NCI-H1694 treated with DMSO at 0.1 percent for 48 hours (cell line): Measurements from ENCODE around the gene TMEM184A.
A peak's percentile ranks its signal among the peaks of the same experiment; 100 is the strongest.
"Not testable (repeated sequence)": the region's sequence is repeated elsewhere in the genome, so short reads cannot be mapped to it uniquely, and the experiment has no call there.

Source experiments
- DNase-seq: peaks from one replicate; lab custom pipeline; 2025; lab: John Stamatoyannopoulos, UW

The TMEM184A gene

DNA sequence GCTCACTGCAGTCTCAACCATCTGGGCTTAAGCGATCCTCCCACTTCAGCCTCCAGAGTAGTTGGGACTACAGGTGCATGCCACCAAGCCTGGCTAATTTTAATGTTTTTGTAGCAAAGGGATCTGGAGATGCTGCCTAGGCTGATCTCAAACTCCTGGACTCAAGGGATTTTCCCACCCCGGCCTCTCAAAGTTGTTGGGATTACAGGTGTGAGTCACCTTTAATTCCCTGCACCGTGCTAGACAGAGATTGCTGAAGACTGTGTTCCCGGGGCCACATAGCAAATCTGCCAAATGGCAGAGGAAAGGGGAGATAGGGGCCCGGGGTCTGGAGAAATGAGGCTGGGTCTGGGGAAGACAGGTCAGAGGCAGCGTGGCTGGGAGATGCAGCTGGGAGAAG lies 34.5 kb upstream of the TMEM184A start:
- DNase-seq, result no peak

DNA sequence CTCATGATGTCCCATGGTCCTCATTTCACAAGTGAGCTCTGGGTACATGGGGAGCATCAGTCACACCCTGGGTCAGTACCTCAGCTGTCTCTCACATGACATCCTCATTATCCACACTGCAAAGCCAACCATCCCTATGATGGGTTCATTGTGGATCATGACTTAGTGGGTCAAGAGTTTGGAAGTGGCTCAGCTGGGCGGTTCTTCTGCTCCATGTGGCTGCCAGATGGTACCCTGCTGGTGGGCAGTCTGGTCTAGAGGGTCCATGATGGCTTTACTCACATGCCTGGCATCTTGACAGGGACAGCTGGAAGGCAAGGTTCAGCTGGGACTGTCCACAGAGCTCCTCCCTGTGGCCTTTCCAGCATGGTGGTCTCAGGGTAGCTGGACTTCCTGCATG lies 33.0 kb upstream of the TMEM184A start:
- DNase-seq, result no peak

DNA sequence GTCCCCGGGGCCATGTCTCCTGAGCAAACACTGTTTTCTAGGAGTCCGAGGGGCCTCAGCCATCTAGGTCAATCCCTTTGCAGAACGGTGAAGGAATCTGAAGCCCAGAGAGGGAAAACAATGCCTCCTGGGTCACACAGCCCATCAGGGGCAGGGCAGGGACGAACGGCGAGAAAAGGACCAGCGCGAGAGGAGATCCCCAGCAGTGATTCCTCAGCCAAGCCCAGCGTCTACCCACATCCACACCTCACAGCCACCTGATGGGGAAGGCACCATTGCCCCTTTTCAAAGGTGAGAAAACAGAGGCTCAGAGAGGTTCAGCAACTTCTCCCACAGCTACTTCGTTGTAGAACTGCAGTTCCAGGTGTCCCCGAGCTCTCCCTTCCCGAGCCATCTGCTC lies 31.7 kb upstream of the TMEM184A start:
- DNase-seq, result no peak

DNA sequence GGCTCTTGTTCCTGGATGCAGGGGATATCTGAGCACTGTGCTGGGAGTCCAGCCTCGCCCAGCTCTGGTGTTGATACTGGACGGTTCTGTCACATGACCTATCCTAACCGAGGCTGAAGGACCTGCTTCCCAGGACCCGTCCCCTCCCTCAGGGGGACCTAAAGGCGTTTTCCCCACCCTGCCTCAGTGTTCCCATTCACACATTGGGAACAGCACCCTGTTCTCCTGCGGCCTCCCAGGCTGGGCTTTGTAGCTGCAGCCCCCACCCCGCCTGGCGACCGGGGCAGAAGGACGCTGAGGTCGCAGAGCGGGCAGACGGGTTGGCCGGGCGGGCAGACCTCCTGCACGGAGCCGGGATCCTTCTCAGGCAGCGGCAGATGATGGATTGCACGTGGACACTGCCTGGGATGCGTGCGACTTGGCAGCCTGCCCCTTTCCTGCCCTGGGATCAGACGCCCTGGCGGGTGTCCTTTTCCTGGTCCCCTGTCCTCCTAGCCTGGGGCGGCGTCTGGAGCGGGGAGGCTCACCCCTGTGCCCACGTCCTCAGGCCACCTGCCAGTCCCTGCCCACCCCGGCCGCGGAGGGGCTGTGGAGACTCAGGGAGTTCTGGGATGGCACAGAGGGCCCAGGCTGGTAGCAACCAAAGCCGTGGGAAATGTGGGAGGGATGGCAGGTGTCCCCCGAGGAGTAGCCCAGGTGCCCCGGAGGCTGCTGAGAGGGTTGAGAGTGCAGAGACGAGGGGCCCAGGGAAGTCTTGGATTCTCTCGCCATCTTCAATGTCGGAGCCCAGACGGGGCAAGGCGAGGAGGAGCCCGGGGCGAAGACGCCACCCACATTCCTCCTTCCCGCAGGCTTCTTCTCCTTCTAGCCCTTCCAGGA lies 31.1 kb upstream of the TMEM184A start:
- no peak for DNase-seq

DNA sequence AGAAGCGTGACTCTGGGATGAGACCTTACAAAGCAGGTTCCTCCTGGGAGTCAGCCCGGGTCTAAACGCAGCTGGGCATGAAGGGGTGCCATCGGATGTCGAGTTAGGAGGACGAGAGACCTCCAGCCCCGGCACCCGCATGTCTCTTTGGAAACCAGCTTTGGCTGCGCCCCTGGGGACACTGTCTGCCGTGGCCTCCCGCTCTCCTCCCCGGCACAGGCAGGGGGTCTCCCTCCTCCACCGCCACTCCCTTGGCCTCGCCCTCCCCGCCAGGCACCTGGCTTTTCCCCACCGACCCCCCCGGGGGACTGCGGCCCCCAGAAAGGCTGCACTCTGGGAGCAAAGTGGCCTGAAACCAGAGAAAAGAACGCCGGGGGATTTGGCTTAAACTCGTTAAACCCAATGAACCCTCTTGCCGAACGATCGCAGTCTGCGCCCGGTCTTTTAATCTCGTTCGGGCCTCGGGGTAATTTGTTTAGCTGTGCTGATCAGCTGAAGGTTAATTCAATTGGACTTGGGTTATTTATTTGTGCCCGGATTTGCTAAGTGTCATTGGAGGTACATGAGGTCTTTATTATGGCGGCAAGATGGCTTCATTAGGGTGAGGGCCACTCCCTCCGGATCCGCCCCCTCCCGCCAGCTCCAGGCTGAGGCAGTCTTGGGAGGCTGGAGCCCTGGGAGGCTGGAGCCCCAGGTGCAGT lies 30.3 kb upstream of the TMEM184A start:
- no peak for DNase-seq

DNA sequence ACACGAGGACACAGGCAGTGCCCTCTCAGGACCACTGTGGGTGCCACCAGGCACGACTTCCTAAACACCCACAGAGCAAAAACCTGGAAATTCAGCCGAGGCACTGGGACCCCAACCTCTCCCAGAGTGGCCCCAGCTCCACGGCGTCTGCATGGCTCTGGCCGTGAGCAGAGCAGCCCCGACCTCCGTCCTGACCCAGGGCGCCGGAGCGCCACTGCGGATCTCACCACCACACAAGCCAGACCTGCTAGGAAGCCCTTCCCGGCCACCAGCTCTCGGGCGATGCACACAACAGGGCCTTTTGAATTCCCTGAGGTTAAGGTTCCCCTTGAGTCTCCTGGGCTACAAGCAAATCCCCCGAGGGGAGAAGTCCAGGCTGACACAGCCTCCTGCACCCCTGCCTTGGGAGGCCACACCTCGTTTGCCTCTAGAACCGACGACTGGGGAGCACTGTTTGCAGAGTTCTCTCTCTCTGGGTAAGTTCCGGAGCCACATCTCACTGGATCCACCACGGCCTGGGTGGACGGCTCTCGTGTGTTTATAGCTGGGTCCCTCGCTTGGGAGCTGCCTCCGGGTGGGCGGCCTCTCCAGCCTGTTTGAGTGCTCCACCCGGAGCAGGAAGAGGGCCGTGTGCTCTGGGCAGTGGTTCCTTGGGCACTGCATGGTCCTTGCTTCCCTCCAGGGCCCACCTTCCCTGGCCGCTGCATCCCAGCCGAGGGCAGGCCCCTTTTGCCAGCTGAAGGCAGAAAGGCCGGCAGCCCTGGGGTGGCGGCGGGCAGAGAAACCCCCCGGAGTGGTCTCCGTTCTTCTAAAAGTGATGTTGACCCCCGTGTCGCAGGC lies 29.4 kb upstream of the TMEM184A start:
- DNase-seq, result no peak

DNA sequence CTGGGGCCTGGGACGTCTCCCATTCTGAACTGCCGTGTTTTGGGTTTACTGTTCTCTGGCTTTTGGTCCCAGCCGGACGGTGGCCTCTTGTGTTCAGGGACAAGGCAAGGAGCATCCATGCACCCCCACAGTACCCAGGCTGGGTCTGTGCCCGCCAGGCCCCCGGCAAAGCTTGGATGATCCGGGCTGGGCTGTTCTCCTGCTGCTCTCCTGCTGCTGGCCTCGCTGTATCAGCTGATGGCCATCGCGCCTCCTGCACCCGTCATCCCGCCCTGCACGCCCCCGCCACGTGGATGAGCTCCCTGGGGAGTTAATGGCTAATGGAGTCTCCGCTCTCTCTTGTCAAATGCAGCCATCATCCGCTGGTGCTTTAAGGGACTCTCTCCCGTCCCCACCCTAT lies 28.7 kb upstream of the TMEM184A start:
- DNase-seq, result no peak

DNA sequence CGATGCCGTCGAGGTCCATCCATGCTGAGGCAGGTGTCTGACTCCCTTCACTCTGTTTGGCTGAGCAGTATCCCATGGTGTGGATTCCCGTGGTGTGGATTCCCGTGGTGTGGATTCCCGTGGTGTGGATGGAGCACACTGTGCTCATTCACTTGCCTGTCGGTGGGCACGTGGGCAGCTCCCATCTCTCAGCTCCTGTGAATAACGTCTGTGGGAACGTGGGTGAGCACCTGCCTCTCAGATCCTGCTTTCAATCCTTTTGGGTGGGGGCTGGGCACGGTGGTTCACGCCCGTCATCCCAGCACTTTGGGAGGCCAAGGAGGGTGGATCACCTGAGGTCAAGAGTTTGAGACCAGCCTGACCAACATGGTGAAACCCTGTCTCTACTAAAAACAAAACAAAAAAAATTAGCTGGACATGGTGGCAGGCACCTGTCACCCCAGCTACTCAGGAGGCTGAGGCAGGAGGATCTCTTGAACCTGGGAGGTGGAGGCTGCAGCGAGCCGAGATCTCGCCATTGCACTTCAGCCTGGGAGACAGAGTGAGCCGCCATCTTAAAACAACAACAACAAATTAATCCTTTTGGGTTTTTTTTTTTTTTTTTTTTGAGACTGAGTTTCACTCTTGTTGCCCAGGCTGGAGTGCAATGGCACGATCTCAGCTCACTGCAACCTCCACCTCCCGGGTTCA lies 27.4 kb upstream of the TMEM184A start:
- DNase-seq, result not testable (repeated sequence)

DNA sequence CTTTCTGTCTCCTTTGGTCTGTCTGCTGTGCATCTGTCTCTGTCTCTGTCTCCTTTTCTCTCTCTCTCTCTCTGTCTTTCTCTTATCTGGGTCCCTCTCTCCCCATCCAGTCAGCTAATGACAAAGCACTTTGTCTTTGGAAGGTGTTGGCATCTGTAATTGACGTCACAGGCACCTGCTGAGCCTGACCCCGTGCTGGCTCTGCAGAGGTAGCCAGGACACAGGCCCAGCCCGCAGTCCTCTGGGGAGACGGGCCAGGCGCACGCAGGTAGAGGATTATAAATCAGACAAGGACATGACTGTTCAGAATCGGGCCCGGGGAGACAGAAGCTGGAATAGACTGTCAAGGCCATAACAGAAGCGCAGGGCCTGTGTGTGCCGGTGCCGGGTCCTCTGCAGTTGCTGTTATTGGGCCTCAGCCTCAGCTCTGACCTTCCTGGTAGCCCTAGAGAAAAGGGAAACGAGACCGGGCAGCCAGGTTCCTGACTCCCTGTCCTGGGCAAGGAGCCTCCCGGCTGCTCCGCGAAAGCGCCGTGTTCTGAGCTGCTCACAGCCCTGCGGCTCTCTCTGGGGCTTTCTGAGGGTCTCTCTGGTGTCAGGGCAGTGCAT lies 24.5 kb upstream of the TMEM184A start:
- no peak for DNase-seq

DNA sequence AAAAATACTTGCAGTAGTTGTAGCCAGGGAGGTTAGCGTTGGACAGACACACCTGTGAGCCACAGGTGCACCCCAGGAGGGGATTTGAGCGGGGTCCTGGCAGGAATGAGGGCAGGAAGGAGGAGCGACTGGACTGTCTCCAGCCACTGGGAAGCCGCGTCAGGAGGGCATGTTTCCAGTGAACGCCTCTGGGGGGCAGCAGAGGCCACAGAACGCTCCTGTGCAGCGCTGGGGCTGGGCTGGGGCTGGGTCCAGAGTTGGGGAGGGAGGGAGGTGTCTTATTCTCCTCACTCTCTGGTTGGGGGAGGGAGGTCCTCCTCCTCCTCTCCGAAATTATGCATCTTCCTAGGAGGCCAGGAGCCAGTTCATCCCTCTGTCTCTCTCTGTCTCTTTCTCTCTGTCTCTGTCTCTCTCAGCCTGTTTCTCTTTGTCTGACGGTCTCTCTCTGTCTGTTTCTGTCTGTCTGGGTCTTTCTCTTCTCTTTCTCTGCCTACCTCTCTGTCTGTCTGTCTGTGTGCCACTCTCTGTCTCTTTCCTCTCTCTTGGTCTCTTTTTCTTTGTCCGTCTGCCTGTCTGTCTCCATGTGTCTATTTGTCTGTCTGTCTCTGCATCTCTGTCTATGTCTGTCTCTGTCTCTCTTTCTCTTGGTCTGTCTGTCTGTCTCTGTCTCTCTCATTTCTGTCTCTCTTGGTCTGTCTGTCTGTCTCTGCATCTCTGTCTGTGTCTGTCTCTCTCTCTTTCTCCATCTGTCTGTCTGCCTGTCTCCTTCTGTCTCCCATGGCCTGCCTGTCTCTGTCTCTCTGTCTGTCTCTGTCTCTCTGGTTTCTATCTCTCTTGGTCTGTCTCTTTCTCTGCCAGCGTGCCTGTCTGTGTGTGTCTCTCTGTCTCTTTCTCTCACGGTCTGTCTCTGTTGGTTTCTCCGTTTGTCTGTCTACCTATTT lies 23.7 kb upstream of the TMEM184A start:
- peak; percentile 36 for DNase-seq

DNA sequence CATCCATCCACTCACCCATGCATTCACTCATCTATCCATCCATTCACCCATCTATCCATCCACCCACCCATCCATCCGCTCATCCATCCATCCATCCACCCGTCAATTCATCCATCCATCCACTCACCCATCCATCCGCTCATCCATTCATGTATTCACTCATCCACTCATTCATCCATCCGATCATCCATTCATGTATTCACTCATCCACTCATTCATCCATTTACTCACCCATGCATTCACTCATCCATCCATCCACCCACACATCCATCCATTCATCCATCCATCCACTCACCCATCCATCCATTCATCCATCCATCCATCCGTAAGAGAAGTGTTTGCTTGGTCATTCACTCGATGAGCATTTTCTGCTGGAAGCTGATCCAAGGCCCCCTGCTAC lies 22.5 kb upstream of the TMEM184A start:
- DNase-seq, result no peak

DNA sequence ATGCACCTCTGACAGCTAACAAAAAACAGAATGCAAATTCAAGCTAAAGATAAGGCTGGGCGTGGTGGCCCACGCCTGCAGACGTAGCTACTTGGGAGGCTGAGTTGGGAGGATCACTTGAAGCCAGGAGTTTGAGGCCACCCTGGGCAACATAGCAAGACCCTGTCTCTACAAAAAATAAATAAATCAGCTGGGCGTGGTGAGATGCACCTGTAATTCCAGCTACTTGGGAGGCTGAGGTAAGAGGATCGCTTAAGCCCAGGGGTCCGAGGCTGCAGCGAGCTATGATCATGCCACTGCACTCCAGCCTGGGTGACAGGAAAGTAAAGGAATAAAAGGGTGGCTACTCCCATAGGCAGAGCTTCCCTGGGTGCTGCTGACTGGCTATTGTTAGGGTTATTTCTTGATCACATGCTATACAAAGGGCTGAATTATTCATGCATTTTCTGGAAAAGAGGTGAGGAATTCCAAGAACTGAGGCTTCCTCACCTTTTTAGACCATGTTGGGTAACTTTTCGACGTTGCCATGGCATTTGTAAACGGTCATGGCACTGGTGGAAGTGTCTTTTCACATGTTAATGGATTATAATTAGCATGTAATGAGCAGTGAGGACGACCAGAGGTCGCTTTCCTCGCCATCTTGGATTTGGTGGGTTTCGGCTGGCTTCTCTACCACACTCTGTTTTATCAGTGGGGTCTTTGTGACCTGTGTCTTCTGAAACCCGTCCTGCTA lies 20.7 kb upstream of the TMEM184A start:
- no peak for DNase-seq

DNA sequence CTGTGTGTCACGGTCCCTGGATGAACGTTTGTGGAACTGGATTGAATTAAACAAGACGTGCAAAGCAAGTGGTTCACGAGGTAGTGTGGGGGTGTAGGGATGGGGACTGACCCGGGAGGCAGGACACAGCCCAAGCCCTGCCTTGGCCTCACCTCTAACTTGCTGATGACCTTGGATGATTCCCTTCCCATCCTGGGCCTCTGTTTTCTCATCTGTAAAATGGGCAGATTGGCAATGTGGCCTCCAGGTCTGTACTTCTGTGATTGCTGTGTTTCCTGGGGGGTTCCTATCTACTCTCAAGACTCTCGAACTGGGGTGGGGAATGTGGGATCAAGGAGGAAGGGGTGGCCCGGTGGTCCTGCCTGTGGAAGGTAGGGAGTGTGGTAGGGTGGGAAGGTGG lies 19.8 kb upstream of the TMEM184A start:
- DNase-seq, result no peak

DNA sequence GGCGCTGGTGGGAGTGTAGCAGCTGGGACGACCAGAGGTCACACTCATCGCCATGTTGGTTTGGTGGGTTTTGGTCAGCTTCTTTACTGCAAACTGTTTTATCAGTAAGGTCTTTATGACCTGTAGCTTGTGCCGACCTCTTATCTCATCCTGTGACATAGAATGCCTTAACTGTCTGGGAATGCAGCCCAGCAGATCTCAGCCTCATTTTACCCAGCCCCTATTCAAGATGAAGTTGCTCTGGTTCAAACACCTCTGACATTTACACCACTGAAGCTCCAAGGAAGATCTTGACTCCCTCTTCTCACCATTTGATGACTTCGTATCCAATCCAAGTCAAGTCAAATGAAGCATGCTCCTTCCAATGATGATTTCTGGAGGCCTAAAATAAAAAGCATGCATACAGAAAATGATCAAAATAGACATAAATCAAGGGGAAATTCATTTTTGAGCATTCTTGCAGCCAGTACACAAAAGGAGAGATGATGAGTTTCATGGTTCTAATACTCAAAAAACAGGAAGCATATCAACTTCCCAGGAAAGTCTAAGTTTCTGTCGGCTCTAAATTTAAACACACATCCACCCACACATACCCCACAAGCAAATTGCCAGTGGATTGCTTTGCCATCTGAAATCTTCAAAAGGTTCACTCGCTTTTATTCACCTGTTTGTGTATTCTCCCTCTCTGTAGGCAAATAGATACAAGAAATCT lies 16.3 kb upstream of the TMEM184A start:
- no peak for DNase-seq

DNA sequence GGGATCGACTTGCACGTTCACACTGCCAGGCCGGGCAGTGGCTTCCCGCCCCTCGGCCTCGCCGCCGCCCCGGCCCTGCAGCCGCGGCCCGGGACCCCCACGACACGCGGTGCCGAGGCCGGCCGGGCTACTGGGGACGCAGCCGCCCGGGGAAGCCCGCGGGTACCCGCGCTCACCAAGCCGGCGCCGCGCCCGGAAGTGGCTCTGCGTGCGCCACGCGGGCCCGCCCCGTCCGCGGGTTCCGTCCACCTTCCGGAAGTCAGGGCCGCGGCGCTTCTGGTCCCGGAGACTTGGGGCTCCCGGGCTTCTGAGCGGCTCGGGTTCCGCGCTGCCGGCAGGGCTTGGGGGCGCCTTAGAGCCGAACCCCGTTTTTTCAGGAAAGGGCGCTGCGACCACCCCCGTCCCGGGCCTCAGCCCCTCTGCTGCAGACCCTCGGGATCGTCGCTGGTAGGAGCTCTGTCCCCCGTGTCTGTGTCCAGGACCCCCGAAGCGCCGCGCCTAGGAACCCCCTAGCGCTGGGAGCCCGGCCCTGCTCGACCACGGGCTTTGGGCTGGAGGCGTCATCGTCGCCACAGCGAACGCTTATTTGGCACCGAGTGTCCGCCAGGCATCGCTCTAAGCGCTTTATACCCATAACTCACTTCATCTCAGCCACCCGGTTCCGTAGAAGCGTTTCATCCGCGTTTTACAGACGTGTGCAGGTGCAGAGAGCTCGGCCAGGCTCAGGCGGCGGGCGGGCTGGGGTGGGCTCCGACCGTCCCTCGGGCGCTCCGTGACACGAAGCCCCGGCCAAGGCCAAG lies 14.0 kb upstream of the TMEM184A start, which contains the start of gene PSMG3:
Gene PSMG3 (minus strand): TSS at position 200 of the 800 bp plus-strand sequence. CDS start 693 bp downstream, outside the sequence.
- DNase-seq, result peak; percentile 74

DNA sequence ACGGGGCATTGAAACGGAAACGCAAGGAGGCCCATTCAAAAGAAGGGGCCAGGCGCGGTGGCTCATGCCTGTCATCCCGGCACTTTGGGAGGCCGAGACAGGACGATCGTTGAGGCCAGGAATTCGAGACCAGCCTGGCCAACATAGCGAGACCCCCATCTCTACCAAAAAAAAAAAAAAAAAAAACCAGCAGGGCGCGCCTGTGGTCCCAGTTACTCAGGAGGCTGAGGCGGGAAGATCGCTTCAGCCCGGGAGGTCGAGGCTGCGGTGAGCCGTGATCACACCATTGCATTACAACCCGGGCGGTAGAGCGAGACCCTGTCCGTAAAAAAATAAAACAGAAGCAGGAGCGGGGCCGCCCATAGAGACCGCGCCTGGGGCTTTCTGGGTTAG lies 13.4 kb upstream of the TMEM184A start:
- no peak for DNase-seq

DNA sequence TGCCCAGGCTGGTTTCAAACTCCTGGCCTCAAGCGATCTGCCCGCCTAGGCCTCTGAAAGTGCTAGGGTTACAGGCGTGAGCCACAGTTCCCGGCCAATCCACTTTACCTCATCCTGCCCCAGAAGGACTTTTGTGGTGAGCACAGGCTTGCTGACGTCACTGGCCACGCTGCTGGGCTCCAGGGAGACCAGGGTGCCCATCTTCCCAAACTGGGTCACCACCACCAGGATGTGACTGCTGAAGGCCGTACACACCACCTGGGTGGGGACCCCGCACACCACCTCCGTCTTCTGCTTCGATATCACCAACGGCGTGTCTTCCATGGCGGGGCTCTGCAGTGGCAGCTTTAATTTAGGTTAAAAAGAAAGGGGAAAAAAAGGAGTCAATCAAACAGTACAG lies 13.0 kb upstream of the TMEM184A start:
- DNase-seq, result no peak

DNA sequence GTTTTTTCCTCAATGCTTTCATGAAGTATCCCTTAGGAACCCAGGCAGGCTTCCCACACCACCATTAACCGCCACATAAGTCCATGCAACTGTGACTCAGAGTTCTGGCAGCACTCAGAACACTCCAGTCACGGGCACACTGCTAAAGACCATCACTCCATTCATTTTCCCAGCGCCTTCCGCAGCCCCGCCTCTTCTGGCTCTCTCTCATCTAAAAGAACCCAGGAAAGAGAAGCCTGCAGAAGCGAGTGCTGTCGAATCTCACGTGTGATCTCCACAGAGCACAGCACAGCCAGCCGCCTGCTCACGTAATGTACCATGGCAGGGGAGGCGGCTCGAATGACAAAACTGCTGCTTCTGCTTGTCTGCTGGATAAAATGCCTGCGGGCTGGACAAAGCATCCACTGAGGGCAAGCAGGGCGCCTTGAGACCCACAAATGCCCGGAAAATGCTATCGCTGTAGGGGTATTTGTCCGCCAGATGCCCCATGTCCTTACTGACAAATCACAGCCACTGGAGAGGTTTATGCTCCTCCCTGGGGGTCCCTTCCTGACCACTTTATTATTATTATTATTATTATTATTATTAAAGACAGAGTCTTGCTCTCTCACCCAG lies 12.0 kb upstream of the TMEM184A start:
- DNase-seq, result no peak
